NCI-H2029 (cell line): ENCODE results near the gene SEC14L1.
"Not testable (repeated sequence)": the region's sequence is repeated elsewhere in the genome, so short reads cannot be mapped to it uniquely, and the experiment has no call there.

ENCODE experiments used
- DNase-seq: peaks from one replicate; lab custom pipeline; 2025; lab: John Stamatoyannopoulos, UW

The SEC14L1 gene

GRCh38 chr17:77141846-77142449 is 1.2 kb downstream of the SEC14L1 start:
- no peak for DNase-seq

- DNase-seq, result no peak
Observed at GRCh38 chr17:77142689-77143088, 1.9 kb downstream of the SEC14L1 start.

- no peak for DNase-seq
Observed at GRCh38 chr17:77143306-77143705, 2.5 kb downstream of the SEC14L1 start.

- peak; percentile 31 for DNase-seq
Observed at GRCh38 chr17:77144227-77144626, 3.5 kb downstream of the SEC14L1 start.

GRCh38 chr17:77145224-77145611 is 4.4 kb downstream of the SEC14L1 start:
- DNase-seq, result no peak

GRCh38 chr17:77145612-77146245 is 5.0 kb downstream of the SEC14L1 start:
- DNase-seq, result peak; percentile 58

GRCh38 chr17:77146246-77146632 is 5.5 kb downstream of the SEC14L1 start:
- no peak for DNase-seq

- DNase-seq, result no peak
Observed at GRCh38 chr17:77146882-77147281, 6.1 kb downstream of the SEC14L1 start.

- DNase-seq, result no peak
Observed at GRCh38 chr17:77147357-77147801, 6.6 kb downstream of the SEC14L1 start.

- no peak for DNase-seq
Observed at GRCh38 chr17:77148077-77148939, 7.5 kb downstream of the SEC14L1 start.

- no peak for DNase-seq
Observed at GRCh38 chr17:77148940-77149510, 8.3 kb downstream of the SEC14L1 start.

- DNase-seq, result no peak
Observed at GRCh38 chr17:77150196-77150595, 9.4 kb downstream of the SEC14L1 start.

- DNase-seq, result no peak
Observed at GRCh38 chr17:77151186-77151585, 10.4 kb downstream of the SEC14L1 start.

GRCh38 chr17:77152056-77152455 is 11.3 kb downstream of the SEC14L1 start:
- DNase-seq, result not testable (repeated sequence)

- no peak for DNase-seq
Observed at GRCh38 chr17:77153472-77153871, 12.7 kb downstream of the SEC14L1 start.

GRCh38 chr17:77153999-77154586 is 13.3 kb downstream of the SEC14L1 start:
- no peak for DNase-seq

GRCh38 chr17:77155125-77155524 is 14.4 kb downstream of the SEC14L1 start:
- no peak for DNase-seq

- not testable (repeated sequence) for DNase-seq
Observed at GRCh38 chr17:77157766-77158165, 17.0 kb downstream of the SEC14L1 start.

- no peak for DNase-seq
Observed at GRCh38 chr17:77160091-77160874, 19.5 kb downstream of the SEC14L1 start.

GRCh38 chr17:77160875-77161530 is 20.2 kb downstream of the SEC14L1 start:
- DNase-seq, result no peak

GRCh38 chr17:77161953-77162352 is 21.2 kb downstream of the SEC14L1 start:
- DNase-seq, result no peak
